Left colon (tissue), 2 donors: ENCODE data around the gene FTCD. TPM values are rescaled to one million over a fixed set of nuclear protein-coding genes. Genes with fewer than 3 reads are reported as not detected.
"Not testable (repeated sequence)": the region's sequence is repeated elsewhere in the genome, so short reads cannot be mapped to it uniquely, and the experiment has no call there.

Source experiments
- ATAC-seq: fragments of 200-7000 bp; cut with Tn5 transposase; one replicate; pipeline ENCODE4 v1.9.1; 2020; ENCODE audit warnings: mild to moderate bottlenecking, moderate library complexity
- DNase-seq, 2 donors: peaks; one replicate each; pipeline ENCODE4 v3.0.0-alpha.2; 2020
- intact Hi-C, 2 donors: fragments of 100-400 bp; cut with DNase I in 1 of 2; cut with micrococcal nuclease in 1 of 2; formaldehyde crosslinking; loops; one replicate each; pipeline versions ENCODE4 v1.11.2 to v1.14.0; 2022; cut with DNase I, micrococcal nuclease
- total RNA-seq, 2 donors: library from RNA; stranded (reverse); fragmentation: NEBNext Ultra II Directional; extraction: Animal tissue kit (Norgen Biotek cat#: 25700); gene quantifications; one replicate each; pipeline ENCODE4 v1.2.1, GENCODE V29; 2021
- donor health status: DM: no; HTN: no; CAD: no.
- donor health status: DM: yes; HTN: yes; CAD: no.

The FTCD gene
- total RNA-seq, 2 donors from 2014 or later: 0.22 to 0.52 TPM

DNA sequence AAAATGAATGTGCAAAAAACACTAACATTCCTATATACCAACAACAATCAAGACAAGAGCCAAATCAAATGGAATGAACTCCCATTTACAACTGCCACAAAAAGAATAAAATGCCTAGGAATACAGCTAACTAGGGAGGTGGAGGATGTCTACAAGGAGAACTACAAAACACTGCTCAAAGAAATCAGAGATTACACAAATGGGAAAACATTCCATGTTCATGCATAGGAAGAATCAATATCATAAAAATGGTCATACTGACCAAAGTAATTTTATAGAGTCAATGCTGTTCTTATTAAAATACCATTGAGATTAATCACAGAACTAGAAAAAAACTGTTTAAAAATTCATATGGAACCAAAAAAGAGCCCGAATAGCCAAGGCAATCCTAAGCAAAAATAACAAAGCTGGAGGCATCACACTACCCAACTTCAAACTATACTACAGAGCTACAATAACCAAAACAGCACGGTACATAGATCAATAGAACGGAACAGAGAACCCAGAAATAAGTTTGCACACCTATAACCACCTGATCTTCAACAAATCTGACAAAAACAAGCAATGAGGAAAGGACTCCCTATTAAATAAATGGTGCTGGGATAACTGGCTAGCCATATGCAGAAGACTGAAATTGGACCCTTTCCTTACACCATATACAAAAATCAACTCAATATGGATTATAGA is 21.2 kb upstream of the FTCD start:
- ATAC-seq, intact Hi-C loops, DNase-seq: not testable (repeated sequence)

DNA sequence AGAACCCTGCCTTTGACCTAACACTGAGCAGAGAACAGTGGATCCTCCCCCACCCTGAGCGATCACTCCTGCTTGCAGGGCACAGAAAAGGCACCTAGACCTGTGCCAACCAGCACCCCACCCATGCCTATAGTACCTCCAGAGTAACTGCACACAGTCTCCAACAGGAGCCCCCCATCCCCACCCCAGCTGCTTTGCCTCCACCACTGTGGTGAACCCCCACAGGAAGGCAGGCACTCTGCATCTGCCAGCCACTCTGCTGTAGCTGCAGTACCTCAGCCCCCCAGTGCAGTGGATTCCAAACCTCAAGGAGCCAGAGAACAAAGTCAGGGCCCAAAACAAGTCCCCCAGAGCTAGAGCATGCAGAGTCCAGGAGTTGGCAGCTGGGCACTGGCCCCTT is 18.2 kb upstream of the FTCD start:
- intact Hi-C loops: no loop called here

DNA sequence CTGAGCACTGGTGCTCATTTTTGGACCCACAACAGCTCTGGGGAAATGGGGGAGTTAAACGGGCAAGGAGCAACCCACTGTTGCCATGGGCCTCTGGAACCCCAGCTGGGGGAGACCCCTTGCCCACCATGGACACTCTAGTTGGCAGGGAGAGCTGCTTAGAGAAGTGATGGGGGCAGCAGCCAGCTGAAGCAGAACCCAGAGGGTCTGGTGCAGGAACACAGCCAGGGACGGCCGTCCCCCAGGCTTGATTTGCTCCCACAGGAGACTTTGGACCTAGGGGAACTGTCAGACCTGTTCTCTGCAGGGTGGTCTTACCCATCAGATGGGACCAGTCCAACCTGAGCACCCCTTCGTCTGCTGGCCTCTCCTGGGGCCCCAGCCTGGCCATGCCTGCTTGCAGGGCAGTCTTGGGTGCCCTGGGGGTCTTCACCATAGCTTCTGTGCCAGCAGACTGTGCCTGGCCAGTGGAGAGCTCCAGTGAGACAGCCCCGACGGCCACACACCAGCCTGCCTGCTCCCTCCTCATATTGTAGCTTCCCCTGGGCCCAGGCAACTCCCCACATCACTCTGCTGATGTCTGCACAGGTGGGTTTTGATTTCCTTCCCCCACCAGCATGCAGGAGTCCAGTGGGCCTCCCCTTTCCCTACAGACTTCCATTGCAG is 17.6 kb upstream of the FTCD start:
- intact Hi-C loops: no loop called here
- ATAC-seq (no peak), DNase-seq (no peak)

More for the DNA sequence above, 18.2 kb upstream of the FTCD start:
- no peak for DNase-seq
- ATAC-seq: no peak

DNA sequence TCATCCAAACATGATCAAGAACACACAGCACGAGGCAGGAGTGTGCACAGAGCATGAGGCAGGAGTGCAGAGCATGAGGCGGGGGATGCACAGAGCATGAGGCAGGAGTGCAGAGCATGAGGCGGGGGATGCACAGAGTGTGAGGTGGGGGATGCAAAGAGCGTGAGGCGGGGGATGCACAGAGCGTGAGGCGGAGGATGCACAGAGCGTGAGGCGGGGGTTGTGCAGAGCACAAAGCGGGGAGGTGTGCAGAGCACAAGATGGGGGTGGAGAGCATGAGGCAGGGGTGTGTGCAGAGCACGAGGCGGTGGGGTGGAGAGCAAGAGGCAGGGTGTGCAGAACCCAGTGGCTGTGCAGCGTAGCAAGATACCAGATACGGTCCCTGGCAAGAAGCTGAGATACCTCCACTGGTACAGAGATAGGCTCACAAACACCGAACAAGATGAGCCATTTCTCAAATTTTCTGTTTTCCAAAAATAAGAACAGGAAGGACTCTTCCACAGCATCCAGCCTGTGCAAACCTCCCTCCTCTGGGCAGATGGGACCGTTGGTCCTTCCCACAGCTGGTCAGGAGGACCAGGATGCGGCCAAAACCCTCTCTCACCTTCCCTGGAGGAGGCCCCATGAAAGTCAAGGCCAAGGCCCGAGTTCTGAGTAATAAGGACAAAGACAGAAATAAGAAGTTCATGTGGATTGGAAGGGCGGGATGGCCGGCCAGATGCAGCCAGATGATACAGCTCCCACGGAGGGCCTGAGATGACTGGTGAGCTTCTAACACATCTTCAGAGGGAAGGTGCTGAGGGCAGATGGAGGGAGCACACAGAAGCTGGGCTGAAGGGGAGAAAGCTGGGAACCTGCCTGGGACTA is 16.9 kb upstream of the FTCD start:
- intact Hi-C loops: no loop called here
- DNase-seq (no peak), ATAC-seq (no peak)

DNA sequence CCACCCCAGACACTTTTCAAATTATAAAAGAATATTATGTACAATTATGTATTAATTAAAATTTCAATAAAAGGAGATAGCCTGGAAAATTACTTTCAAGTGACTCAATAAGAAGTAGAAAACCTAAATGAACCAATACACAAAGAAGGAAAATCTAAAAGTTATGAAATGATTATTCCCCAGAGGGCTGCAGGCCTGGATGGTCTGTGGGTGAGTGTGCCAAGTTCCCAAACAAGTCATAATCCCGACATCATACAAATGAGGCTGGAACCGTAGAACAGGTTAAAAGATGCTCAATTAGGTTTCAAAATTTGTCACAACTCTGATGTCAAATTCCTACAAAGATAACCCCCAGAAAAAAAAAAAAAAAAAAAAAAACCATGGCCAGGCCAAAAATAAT is 16.2 kb upstream of the FTCD start:
- no peak for ATAC-seq
- intact Hi-C loops: no loop called here
- no peak for DNase-seq

DNA sequence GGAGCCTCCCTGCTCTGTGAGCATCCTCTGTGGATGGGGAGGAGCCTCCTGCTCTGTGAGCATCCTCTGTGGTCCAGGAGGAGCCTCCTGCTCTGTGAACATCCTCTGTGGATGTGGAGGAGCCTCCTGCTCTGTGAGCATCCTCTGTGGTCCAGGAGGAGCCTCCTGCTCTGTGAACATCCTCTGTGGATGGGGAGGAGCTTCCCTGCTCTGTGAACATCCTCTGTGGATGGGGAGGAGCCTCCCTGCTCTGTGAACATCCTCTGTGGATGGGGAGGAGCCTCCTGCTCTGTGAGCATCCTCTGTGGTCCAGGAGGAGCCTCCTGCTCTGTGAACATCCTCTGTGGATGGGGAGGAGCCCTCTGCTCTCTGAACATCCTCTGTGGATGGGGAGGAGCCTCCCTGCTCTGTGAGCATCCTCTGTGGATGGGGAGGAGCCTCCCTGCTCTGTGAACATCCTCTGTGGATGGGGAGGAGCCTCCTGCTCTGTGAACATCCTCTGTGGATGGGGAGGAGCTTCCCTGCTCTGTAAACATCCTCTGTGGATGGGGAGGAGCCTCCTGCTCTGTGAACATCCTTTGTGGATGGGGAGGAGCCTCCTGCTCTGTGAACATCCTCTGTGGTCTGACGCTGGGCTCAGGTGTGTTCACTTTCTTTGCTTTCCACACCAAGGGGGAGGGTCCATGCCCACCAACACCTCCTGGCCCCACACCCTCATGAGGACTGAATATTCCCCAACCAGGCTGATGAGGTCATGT is 15.2 kb upstream of the FTCD start:
- ATAC-seq, intact Hi-C loops, DNase-seq: not testable (repeated sequence)

DNA sequence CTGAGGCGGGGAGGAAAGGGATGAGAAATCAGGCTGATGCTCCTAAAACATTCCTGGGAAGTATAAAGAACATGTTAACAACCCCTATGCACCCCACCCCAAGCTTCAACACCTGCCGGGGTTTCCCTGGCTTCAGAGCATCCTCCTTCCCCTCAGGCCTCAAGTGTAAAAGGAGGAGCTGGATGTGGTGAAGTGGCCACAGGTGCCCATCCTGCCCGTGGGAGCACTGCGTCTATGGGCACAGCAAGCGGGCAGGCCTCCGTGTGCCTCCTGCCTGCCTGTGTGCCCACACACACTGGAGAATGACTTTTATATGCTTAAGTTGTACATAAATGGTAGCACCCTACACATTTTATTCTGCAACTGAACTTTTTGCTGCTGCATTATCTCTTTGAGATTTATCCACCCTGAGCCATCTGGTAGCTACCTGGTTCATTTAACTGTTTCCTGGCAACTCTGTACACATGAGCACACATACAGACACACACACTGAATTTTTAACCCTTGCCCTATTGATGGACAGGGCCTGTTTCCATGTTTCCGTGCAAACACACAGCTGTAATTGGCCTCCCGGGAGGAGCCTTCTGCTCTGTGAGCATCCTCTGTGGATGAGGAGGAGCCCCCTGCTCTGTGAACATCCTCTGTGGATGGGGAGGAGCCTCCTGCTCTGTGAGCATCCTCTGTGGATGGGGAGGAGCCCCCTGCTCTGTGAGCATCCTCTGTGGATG is 13.4 kb upstream of the FTCD start:
- intact Hi-C loops: no loop called here
- no peak for ATAC-seq
- no peak for DNase-seq

DNA sequence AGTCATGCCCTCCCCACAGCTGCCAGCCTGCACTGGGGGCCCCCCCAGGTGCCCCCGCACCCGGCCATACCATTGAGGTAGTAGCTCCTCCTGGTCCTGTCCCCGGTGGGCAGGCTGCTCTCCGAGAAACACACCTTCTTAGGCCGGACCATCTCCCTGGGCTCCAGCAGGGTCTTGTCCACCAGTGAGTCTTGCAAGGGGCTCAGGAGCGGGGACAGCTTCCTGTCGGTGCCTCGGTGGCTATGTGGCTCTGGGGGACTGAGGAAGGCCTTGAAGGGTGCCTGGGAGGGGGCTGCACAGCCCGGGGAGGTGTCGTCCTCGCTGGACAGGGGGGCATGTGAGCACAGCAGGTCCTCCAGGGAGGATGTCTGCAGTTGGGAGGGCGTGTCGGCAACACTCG is 12.9 kb upstream of the FTCD start:
- DNase-seq (no peak), ATAC-seq (no peak)
- intact Hi-C loops: no loop called here

DNA sequence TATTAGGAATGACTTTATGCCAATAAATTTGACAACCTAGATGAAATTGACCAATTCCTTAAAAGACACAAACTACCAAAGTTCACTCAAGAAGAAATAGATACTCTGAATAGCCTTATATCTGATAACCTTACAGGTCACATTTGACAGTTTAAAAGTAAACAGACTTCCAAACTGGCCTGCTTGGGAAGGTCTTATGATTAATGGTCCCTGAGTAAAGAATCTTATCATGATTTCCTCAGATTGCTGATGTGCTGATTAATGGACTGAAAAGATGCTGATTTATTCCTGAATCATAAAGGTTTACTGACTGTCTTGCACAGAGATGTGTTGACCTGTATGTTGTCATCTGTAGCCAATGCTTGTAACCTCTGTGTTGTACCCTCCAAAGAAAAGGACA is 9.7 kb upstream of the FTCD start:
- intact Hi-C loops: no loop called here
- DNase-seq (no peak), ATAC-seq (no peak)

DNA sequence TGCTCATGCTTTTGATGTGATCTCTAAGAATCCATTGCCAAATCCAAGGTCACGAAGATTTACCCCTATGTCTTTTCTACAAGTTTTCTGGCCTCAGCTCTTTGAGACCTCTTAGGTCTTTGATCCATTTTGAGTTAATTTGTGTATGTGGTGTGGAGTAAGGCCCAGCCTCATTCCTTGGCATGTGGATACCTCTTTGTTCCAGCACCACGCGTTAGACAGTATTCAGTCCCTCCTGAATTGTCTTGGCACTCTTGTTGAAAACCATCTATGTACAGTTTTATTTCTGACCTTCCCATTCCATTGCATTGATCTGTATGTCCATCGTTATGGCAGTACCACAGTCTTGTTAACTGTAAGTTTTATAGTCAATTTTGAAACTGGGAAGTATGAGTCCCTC is 8.0 kb upstream of the FTCD start:
- DNase-seq (no peak), ATAC-seq (no peak)
- intact Hi-C loops: no loop called here

DNA sequence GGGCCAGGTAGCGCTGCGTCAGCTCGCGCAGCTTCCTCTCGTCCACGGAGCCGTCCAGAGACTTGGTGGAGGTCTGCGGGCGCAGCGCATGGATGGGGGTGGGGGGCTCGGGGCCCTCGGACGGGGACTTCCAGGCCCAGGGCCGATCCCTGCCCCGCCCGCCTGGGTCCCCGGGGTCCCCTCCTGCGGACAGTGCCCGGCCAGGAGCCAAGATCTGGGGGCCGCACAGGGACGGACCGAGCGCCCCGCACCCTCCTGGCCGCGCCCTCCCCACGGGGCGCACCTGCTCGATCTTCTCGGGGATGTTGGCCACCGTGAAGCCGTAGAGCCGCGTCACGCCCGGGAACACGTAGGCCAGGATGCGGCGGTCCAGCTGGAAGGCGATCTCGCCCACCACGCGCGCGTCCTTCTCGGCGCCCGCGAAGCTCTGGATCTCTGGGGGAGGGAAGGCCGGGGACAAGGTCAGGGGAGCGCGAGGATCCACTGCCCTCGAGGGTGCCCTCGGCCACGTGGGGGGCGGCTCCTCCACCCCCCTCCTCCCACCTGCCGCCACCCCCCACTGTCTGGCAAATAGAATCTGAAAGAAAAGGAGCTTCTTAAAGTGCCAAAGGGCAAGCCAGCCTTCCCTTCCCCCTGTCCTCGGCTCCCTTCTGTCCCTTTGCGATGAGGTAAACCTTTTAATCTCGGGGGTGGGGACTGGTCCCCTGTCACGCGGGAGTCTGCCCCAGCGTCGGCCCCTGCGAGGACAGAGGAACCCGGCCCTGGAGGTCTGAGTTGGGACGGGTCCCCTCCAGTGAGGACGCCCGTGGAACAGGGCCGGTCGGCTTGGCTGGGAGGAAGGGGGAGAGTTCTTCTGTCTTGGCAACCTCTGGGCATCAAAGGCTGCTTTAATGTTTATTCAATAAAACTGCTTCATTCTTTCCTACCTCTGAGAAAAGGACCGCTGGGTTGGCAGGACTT is 6.5 kb upstream of the FTCD start:
- DNase-seq: no peak
- no peak for ATAC-seq
- intact Hi-C loops: no loop called here

DNA sequence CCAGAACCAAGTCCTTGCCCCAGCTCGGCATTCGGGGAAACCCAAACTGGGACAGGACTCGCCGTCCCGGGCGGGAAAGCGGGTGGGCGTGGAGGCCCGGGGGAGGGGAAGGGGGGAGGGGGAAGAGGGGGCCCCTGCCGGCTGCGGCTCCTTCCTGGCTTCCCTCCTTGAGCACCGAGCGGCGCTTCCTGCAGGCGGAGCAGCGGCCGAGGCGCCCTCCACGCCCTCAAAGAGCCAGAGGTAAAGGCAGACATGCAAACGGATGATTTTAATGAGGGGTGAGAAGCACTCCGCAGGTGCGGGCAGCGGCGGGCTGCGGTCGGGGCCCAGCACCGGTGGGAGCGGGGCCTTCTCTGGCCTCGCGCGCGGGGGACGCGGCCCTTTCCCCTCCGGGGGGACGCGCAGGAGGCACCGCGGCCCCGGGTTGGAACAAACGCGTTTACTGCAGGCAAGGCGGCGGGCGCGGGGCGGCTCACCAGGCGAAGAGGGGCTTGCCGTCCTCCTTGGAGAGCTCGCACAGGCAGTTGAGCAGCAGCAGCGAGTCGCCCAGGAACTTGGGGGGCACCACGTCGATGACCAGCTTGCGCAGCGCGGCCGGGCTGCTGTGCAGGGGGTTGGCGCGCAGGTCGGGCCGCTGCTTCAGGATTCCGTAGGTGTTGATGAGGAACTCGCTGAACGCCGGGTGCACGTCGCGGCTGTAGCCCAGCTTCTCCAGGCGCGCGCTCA is 5.7 kb upstream of the FTCD start:
- intact Hi-C loops: no loop called here
- DNase-seq (no peak), ATAC-seq (no peak)

DNA sequence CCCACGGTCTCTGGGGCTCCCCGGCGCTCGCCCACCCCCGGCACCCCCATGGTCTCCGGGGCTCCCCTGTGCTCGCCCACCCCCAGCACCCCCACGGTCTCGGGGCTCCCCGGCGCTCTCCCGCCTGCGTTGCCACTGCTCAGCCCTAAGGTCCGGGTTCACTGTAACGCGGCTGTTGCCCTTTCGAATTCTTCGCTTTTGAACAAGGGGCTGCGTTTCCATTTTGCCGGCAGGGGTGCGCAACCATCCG is 5.2 kb upstream of the FTCD start:
- no peak for ATAC-seq
- intact Hi-C loops: no loop called here
- no peak for DNase-seq

DNA sequence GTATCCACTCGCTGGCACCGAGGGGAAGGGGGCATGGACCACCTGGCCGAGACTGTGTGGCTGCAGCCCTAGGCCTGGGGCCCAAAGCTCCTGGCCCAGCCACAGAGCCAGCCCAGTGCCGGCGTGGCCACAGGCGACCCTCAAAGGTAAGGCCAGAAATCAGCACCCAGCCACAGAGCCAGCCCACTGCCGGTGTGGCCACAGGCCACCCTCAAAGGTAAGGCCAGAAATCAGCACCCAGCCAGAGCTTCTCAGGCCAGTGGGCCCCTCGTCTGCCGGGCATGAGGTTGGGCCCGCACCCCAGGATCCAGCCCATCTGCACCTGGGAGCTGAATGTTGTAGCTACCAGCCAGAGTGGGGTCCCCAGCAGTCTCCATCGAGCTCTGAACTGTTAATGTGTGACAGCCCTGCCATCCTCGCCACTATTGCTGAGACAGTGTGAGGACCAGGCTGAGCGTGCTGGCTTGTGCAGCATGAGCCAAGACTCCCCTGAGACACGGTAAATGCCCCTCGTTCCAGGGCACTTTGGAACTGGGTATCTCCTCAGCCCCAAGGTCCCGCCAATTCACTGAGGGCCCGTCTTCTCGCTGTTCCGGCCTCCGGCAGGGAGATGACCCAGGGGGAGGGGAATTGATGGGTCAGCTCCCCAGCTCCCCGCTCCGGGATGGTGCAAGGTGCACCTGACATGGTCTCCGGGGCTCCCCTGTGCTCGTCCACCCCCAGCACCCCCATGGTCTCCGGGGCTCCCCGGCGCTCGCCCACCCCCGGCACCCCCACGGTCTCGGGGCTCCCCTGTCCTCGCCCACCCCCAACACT is 4.7 kb upstream of the FTCD start:
- intact Hi-C loops: no loop called here
- ATAC-seq (no peak), DNase-seq (no peak)

DNA sequence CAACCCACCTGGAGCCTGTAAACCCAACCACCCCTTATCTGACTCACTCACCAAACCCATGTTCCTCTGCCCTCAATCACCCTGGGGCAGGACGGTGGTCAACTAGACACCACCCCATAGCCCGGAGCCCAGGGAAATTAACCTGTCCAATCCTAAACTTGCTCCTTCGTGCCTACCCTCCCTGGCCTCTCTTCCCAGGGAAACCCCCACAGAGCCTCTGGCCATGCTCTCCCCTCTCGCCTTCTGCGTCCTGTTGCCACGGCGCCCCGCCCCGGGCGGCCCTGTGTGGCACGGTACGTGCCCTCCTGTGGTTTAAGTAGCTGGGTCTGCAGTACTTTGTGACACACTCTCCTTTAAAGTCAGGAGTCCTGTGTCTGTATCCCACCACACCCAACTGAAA is 4.0 kb upstream of the FTCD start:
- DNase-seq (no peak), ATAC-seq (no peak)
- intact Hi-C loops: no loop called here

DNA sequence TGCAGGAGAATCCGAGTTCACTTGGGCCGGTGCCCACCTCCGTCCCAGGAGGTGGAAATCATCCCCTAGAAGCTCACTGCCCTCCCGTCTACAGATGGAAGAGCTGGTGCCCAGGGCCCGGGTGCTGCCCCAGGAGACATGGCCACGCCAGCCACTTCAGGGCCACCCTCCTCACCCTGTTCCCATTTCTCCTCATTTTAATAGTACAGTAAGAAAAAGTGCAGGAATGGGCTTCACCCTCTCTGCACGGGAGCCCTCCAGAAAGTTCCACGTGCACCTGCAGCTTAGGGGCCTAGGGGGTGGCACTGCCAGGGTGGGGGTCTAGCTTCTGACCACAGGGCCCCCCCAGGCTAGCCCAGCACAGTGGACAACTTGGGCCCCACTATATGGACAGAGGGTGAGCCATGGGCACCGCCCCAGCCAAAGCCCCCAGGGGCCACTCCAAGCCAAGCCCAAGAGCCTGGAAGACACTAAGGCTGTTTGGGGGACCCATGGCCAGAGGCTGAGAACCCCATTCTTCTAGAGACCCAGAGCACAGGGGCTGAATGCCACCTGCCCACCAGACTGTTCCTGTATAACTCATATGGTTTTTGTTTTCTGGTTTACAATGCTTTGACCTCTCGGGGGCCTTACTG is 3.4 kb upstream of the FTCD start:
- no peak for DNase-seq
- ATAC-seq: no peak
- intact Hi-C loops: no loop called here
